Heart left ventricle (tissue), 16 donors: Measurements from ENCODE around the gene LRRC73. TPM values are rescaled to one million over a fixed set of nuclear protein-coding genes. Genes with fewer than 3 reads are reported as not detected.
"Not testable (repeated sequence)": the region's sequence is repeated elsewhere in the genome, so short reads cannot be mapped to it uniquely, and the experiment has no call there.

Source experiments
- ATAC-seq, 4 donors: fragments of 200-7000 bp; cut with Tn5 transposase; one replicate each; pipeline ENCODE4 v1.9.1; 2020 to 2022; ENCODE audit warnings: moderate library complexity in 4 of 4, mild to moderate bottlenecking in 3 of 4, moderate number of reproducible peaks in 1 of 4
- DNase-seq, 5 donors: peaks; one replicate each; pipeline ENCODE4 v3.0.0-alpha.2; 2020
- H3K27ac ChIP-seq, 12 donors: fragments of 200-600 bp; sonication (generic) in 4 of 12; one replicate each; pipeline versions ENCODE4 v1.5.0 to v1.8.0; 2016 to 2022; ENCODE audit warnings: mild to moderate bottlenecking in 2 of 12
- H3K27me3 ChIP-seq, 9 donors: fragments of 200-600 bp; sonication (generic) in 2 of 9; one replicate each; pipeline versions ENCODE4 v1.5.1 to v1.8.0; 2016 to 2022; ENCODE audit warnings: mild to moderate bottlenecking in 3 of 9
- H3K36me3 ChIP-seq, 9 donors: fragments of 200-600 bp; sonication (generic) in 2 of 9; one replicate each; pipeline versions ENCODE4 v1.5.0 to v1.8.0; 2018 to 2022; ENCODE audit warnings: mild to moderate bottlenecking in 2 of 9
- H3K4me1 ChIP-seq, 12 donors: fragments of 200-600 bp; sonication (generic) in 4 of 12; one replicate each; pipeline versions ENCODE4 v1.5.0 to v1.8.0; 2016 to 2022; ENCODE audit warnings: mild to moderate bottlenecking in 3 of 12
- H3K4me3 ChIP-seq, 12 donors: fragments of 200-600 bp; sonication (generic) in 4 of 12; one replicate each; pipeline versions ENCODE4 v1.5.0 to v1.8.0; 2017 to 2022; ENCODE audit warnings: mild to moderate bottlenecking in 9 of 12, moderate library complexity in 4 of 12
- H3K9me3 ChIP-seq, 12 donors: fragments of 200-600 bp; sonication (generic) in 4 of 12; one replicate each; pipeline versions ENCODE4 v1.5.0 to v1.8.0; 2016 to 2022; ENCODE audit warnings: mild to moderate bottlenecking in 1 of 12
- CTCF ChIP-seq, 12 donors: fragments of 200-600 bp; sonication (generic) in 4 of 12; IDR thresholded peaks; one replicate each; pipeline versions ENCODE4 v1.5.0 to v1.8.0; 2018 to 2022; ENCODE audit warnings: antibody characterized with exemption in 12 of 12, mild to moderate bottlenecking in 5 of 12
- POLR2A ChIP-seq, 2 donors: fragments of 450-650 bp; IDR thresholded peaks; one replicate each; pipeline ENCODE4 v1.6.1; 2017; ENCODE audit warnings: antibody characterized with exemption in 2 of 2, mild to moderate bottlenecking in 2 of 2, moderate library complexity in 2 of 2
- WGBS, 4 donors: extraction: QIAGEN DNeasy Blood & Tissue Kit in 2 of 4; methylation state at CpG; one replicate each; pipeline versions ENCODE4 v1.1.5 to v1.1.7; 2013 to 2018; 5-methylcytosine and 5-hydroxymethylcytosine counted together
- intact Hi-C, 10 donors: fragments of 100-400 bp; cut with DNase I; formaldehyde crosslinking; loops; one replicate each; pipeline versions ENCODE4 v1.11.1 to v1.14.2; 2022
- polyA plus RNA-seq, 2 donors: library from polyadenylated mRNA; stranded (reverse); fragments of 200-250 nt; gene quantifications; one replicate each; pipeline ENCODE4 v1.2.3, GENCODE V29; 2013
- total RNA-seq, 9 donors: library from RNA; depleted of rRNA in 2 of 9; stranded (reverse); fragments of >200 nt in 2 of 9; fragmentation: NEBNext Ultra II Directional in 3 of 9; extraction: Animal tissue kit (Norgen Biotek cat#: 25700) in 3 of 9; gene quantifications; one replicate each; pipeline versions ENCODE4 v1.1.0 to v1.2.4, GENCODE V29; 2016 to 2023
- donor health status: ischemic (EF 13 %, LVEDD 7.1; RV severe dilation, severe dysfunction).
- donor health status: healthy with polysubstance abuse.
- donor health status: DM: no; HTN: yes; CAD: no.
- donor health status: DM: no; HTN: no; CAD: no.
- donor health status: ischemic (EF 25% LVEDD 6.9; RV normal size, moderate dysfunction).
- donor health status: ischemic (EF 25% LVEDD 5.7; RV mildly dilated, moderate dysfunction).
- donor health status: healthy.
- donor health status: DM: yes; HTN: yes; CAD: no.
- donor health status: ischemic (EF 35%, LVEDD 5.7; RV mildly dilated, moderate dysfunction).
- donor health status: nonischemic (EF 11% LVEDD 7.7; RV severe dilation, severe dysfunction).
- donor health status: DM: yes; HTN: yes; CAD: no.
- donor health status: PGD.
- donor health status: ischemic (EF 29% LVEDD 5.4; RV normal size, mild dysfunction).
- donor health status: nonischemic (EF 23%, LVEDD 6.1; RV moderate dilation, normal function).

The LRRC73 gene
- total and polyA plus RNA-seq, 11 donors = 0.50 to 5.1 (median 1.9) TPM

DNA sequence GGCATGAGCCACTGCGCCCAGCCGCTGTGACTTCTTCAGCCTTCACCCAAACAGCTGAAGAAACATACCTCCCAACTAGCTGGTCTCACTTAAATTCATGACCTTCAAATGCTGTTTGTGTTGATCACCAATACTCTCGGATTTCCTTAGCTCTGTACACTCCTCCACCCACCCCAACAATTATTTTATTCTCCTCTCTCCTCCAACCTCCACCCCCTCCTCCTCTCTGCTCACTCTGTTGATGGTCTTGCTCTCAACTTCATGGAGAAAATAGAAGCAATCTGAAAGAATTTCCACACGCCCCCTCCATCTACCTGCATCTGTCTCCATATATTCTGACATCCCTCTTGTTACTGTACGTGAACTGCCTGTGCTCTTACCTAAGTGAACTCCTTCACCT, 48.2 kb downstream of the LRRC73 start:
- H3K4me3 ChIP-seq = no peak overlapping the region
- no peaks in the 10 kb centered on the region for H3K9me3 ChIP-seq
- DNase-seq (no peak), ATAC-seq (no peak)
- no peaks in the 10 kb centered on the region for H3K36me3 ChIP-seq
- H3K27ac ChIP-seq = no peak overlapping the region
- no peak for TF ChIP-seq CTCF (IDR thresholded peaks at IDR 0.05)
- no peak for TF ChIP-seq POLR2A (IDR thresholded peaks at IDR 0.05)
- H3K4me1 ChIP-seq = no peaks in the 10 kb centered on the region
- peaks cover 0 to 23% (median 0%) of the 10 kb centered on the region in 9 donors for H3K27me3 ChIP-seq
- 81 to 89% (median 86%) methylated on average over 5 of the region's 5 CpGs for WGBS, 4 donors
- intact Hi-C loops = no loop called here

DNA sequence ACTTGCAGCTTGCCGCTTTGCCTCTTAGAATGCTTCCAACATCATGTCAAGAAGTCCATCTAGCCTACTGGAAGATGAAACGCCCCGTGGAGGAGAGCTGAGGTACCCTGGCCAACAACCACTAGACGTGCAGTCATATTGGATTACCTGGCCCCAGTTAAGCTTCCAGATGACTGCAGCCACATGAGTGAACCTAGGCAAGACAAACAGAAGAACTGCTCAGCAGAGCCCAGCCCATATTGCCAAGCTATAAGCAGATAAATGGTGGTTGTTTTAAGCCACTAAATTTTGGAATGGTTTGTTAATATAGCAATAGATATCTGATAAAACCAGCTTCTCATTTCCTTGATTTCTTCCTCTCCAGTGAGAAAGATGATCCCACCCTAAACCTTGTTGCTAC, 50.1 kb downstream of the LRRC73 start:
- TF ChIP-seq CTCF (IDR thresholded peaks at IDR 0.05) (no peak), POLR2A (IDR thresholded peaks at IDR 0.05) (no peak)
- ATAC-seq (no peak), DNase-seq (no peak)
- intact Hi-C loops = no loop called here
- Histone ChIP-seq H3K4me3 (no peak overlapping the region), H3K27ac (no peak overlapping the region), H3K4me1 (peaks cover 0 to 10% (median 3%) of the 10 kb centered on the region in 12 donors), H3K36me3 (no peaks in the 10 kb centered on the region), H3K27me3 (peaks cover 0 to 36% (median 11%) of the 10 kb centered on the region in 9 donors), H3K9me3 (no peaks in the 10 kb centered on the region)
- WGBS, 4 donors = 60 to 94% (median 86%) methylated on average over 4 of the region's 4 CpGs

DNA sequence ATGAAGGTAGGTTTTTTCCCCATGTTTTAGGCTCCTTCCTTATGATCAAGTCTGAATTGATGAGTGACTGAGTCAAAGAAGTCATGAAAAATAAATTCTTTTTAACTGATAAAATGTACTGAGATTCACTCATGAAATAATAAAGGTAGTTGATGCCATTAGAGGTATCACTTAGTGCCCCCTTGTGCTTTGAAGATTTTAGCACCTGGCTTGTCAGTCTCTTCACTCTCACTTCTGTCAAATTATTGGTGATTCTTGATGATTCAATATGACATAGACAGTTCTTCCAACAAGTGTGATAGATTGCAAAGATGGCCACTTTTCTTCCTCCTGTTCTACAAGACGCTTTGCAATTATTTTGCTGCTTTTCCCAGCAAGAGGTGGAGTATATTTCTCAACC, 50.6 kb downstream of the LRRC73 start:
- Histone ChIP-seq H3K36me3 (no peaks in the 10 kb centered on the region), H3K9me3 (no peaks in the 10 kb centered on the region), H3K4me1 (peaks cover 0 to 15% (median 3%) of the 10 kb centered on the region in 12 donors), H3K27me3 (peaks cover 0 to 36% (median 11%) of the 10 kb centered on the region in 9 donors), H3K4me3 (no peak overlapping the region), H3K27ac (no peak overlapping the region)
- WGBS, 4 donors = 60 to 95% (median 87%) methylated on average over 1 of the region's 1 CpG
- intact Hi-C loops = loop anchor here in 1 of 10 donors (10.0 kb wide), 1 partner anchor 75 kb away; no protein-coding TSS in a partner anchor
- no peak for TF ChIP-seq CTCF (IDR thresholded peaks at IDR 0.05)
- no peak for TF ChIP-seq POLR2A (IDR thresholded peaks at IDR 0.05)
- ATAC-seq (no peak), DNase-seq (no peak)

DNA sequence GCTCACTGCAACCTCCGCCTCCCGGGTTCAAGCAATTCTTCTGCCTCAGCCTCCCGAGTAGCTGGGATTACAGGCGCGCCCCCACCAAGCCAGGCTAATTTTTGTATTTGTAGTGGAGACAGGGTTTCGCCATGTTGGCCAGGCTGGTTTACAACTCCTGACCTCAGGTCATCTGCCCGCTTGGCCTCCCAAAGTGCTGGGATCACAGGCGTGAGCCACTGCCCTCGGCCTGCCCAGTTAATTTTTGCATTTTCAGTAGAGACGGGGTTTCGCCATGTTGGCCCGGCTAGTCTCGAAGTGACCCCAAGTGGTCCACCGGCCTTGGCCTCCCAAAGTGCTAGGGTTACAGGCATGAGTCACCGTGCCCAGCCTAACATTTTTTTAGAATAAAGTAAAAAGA, 52.0 kb downstream of the LRRC73 start:
- 96 to 97% (median 97%) methylated on average over 15 of the region's 15 CpGs for WGBS, 4 donors
- intact Hi-C loops = loop anchor here in 1 of 10 donors (10.0 kb wide), 1 partner anchor 73 kb away; no protein-coding TSS in a partner anchor
- not testable (repeated sequence) for H3K4me3 ChIP-seq, ATAC-seq, DNase-seq, H3K36me3 ChIP-seq, H3K27ac ChIP-seq, H3K9me3 ChIP-seq
- peaks cover 0 to 22% (median 5%) of the 10 kb centered on the region in 12 donors for H3K4me1 ChIP-seq
- peaks cover 0 to 32% (median 10%) of the 10 kb centered on the region in 9 donors for H3K27me3 ChIP-seq

DNA sequence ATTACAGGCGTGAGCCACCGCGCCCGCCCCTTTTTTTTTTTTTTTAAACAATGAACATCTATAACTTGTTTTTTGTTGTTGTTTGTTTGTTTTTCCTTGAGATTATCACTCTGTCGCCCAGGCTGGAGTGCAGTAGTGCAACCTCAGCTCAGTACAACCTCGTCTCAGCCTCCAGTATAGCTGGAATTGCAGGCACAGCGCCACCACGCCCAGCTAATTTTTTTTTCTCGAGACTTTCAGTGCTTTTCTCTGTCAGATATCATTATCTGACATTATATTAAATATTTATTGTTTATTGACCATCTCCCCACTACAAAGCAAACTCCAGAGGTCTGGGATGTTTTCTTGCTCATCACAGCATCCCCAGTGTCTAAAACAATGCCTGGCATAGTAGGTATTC, 52.5 kb downstream of the LRRC73 start:
- Histone ChIP-seq H3K9me3 (no peaks in the 10 kb centered on the region), H3K27me3 (peaks cover 0 to 31% (median 6%) of the 10 kb centered on the region in 9 donors), H3K4me1 (peaks cover 0 to 22% (median 5%) of the 10 kb centered on the region in 12 donors), H3K27ac (no peak overlapping the region), H3K36me3 (peaks cover 0 to 8% (median 0%) of the 10 kb centered on the region in 9 donors), H3K4me3 (no peak overlapping the region)
- no peak for DNase-seq
- intact Hi-C loops = loop anchor here in 1 of 10 donors (1.0 to 10.0 kb wide), 2 partner anchors 38 to 73 kb away; no protein-coding TSS in a partner anchor
- TF ChIP-seq POLR2A (IDR thresholded peaks at IDR 0.05) (no peak), CTCF (IDR thresholded peaks at IDR 0.05) (no peak)
- 62 to 77% (median 67%) methylated on average over 9 of the region's 9 CpGs for WGBS, 4 donors
- no peak for ATAC-seq
